Gastroesophageal sphincter (tissue), 4 donors: ENCODE measurements around the gene CEACAM16. TPM values are rescaled to one million over a fixed set of nuclear protein-coding genes. Genes with fewer than 3 reads are reported as not detected.

ENCODE experiments used
- ATAC-seq: fragments of 150-250 bp; one replicate; pipeline ENCODE4 v1.9.1; 2016; ENCODE audit warnings: mild to moderate bottlenecking, moderate library complexity
- H3K27ac ChIP-seq, 4 donors: fragments of 200-600 bp; sonication (generic) in 3 of 4; 1 replicate in 3 of 4; 2 replicates in 1 of 4; pipeline ENCODE4 v1.5.1; 2016 to 2019
- H3K27me3 ChIP-seq: fragments of 200-600 bp; sonication (generic); one replicate; pipeline ENCODE4 v1.5.1; 2019
- H3K36me3 ChIP-seq, 2 donors: fragments of 200-600 bp; sonication (generic); one replicate each; pipeline ENCODE4 v1.5.1; 2019; ENCODE audit warnings: control low read depth in 1 of 2
- H3K4me1 ChIP-seq, 3 donors: fragments of 200-600 bp; sonication (generic); 1 replicate in 2 of 3; 2 replicates in 1 of 3; pipeline ENCODE4 v1.5.1; 2016 to 2019; ENCODE audit warnings: control low read depth in 2 of 3
- H3K4me3 ChIP-seq, 2 donors: fragments of 200-600 bp; sonication (generic); one replicate each; pipeline ENCODE4 v1.5.1; 2019; ENCODE audit warnings: mild to moderate bottlenecking in 1 of 2, moderate library complexity in 1 of 2
- H3K9me3 ChIP-seq, 3 donors: fragments of 200-600 bp; sonication (generic); one replicate each; pipeline ENCODE4 v1.5.1; 2017 to 2019; ENCODE audit warnings: control low read depth in 2 of 3
- CTCF ChIP-seq, 4 experiments: fragments of 200-600 bp in 2 of 4; fragments of 450-650 bp in 2 of 4; sonication (generic) in 1 of 4; IDR thresholded peaks; one replicate each; pipeline ENCODE4 v1.5.1; 2017 to 2019; ENCODE audit warnings: antibody characterized with exemption in 4 of 4, mild to moderate bottlenecking in 2 of 4, moderate library complexity in 2 of 4
- EP300 ChIP-seq: sonication (generic); formaldehyde crosslinking; IDR thresholded peaks from one replicate; pipeline ENCODE4 v1.6.1; 2017; ENCODE audit warnings: antibody characterized with exemption, mild to moderate bottlenecking
- POLR2A ChIP-seq, 2 donors: fragments of 450-650 bp; IDR thresholded peaks; one replicate each; pipeline ENCODE4 v1.6.1; 2017; ENCODE audit warnings: antibody characterized with exemption in 2 of 2, mild to moderate bottlenecking in 2 of 2, moderate library complexity in 1 of 2
- POLR2AphosphoS5 ChIP-seq: sonication (generic); formaldehyde crosslinking; IDR thresholded peaks from one replicate; pipeline ENCODE4 v1.6.1; 2017; ENCODE audit warnings: antibody characterized with exemption
- WGBS, 2 donors: methylation state at CpG; one replicate each; pipeline ENCODE4 v1.1.5; 2018; ENCODE audit warnings: low coverage in 1 of 2; 5-methylcytosine and 5-hydroxymethylcytosine counted together
- total RNA-seq, 4 donors: library from RNA; depleted of rRNA; stranded (reverse); fragments of >200 nt; gene quantifications; one replicate each; pipeline ENCODE4 v1.1.0, GENCODE V29; 2016

The CEACAM16 gene
- total RNA-seq, 4 donors from 2014 or later = not detected

GRCh38 chr19:44657211-44657921 lies 41.6 kb upstream of the CEACAM16 start:
- WGBS, 2 donors = 10 to 46% methylated on average over 2 to 15 of the region's 25 CpGs
- peaks cover 0 to 97% of the 10 kb centered on the region in 2 donors for H3K36me3 ChIP-seq

GRCh38 chr19:44658069-44658733 lies 40.8 kb upstream of the CEACAM16 start:
- ATAC-seq = no peak
- Histone ChIP-seq H3K36me3 (peaks cover 0 to 97% of the 10 kb centered on the region in 2 donors), H3K9me3 (no peaks in the 10 kb centered on the region), H3K4me3 (no peak overlapping the region), H3K27me3 (no peaks in the 10 kb centered on the region), H3K27ac (no peak overlapping the region), H3K4me1 (peaks cover 0 to 11% (median 0%) of the 10 kb centered on the region in 3 donors)
- TF ChIP-seq POLR2AphosphoS5 (no peak), CTCF (IDR thresholded peaks at IDR 0.05) (no peak), EP300 (no peak), POLR2A (IDR thresholded peaks at IDR 0.05) (no peak)
- WGBS, 2 donors = 84 to 92% methylated on average over 2 to 3 of the region's 3 CpGs

More at GRCh38 chr19:44657211-44657921, 41.6 kb upstream of the CEACAM16 start:
- Histone ChIP-seq H3K4me3 (no peak overlapping the region), H3K9me3 (no peaks in the 10 kb centered on the region), H3K4me1 (peaks cover 0 to 11% (median 0%) of the 10 kb centered on the region in 3 donors), H3K27me3 (no peaks in the 10 kb centered on the region), H3K27ac (no peak overlapping the region)
- ATAC-seq = peak; percentile 29
- peak in 3 of 4 experiments; percentile 77 to 95 (median 78) for TF ChIP-seq CTCF (IDR thresholded peaks at IDR 0.05)
- TF ChIP-seq POLR2A (IDR thresholded peaks at IDR 0.05) = no peak
- no peak for TF ChIP-seq POLR2AphosphoS5

- Histone ChIP-seq H3K36me3 (peaks cover 0 to 83% of the 10 kb centered on the region in 2 donors), H3K4me1 (peaks cover 0 to 5% (median 0%) of the 10 kb centered on the region in 3 donors), H3K27ac (no peak overlapping the region), H3K27me3 (no peaks in the 10 kb centered on the region), H3K9me3 (no peaks in the 10 kb centered on the region), H3K4me3 (no peak overlapping the region)
- 100% methylated on average over 1 of the region's 4 CpGs; no CpG with 5 or more reads in 1 of the 2 donors for WGBS, 2 donors
- ATAC-seq = no peak
- TF ChIP-seq CTCF (IDR thresholded peaks at IDR 0.05) = no peak
- no peak for TF ChIP-seq EP300
- no peak for TF ChIP-seq POLR2A (IDR thresholded peaks at IDR 0.05)
- TF ChIP-seq POLR2AphosphoS5 = no peak
Observed at GRCh38 chr19:44660081-44660480, 38.9 kb upstream of the CEACAM16 start.

- 81 to 100% methylated on average over 1 to 2 of the region's 11 CpGs for WGBS, 2 donors
- ATAC-seq = no peak
- Histone ChIP-seq H3K27me3 (no peaks in the 10 kb centered on the region), H3K4me1 (peaks cover 0 to 5% (median 0%) of the 10 kb centered on the region in 3 donors), H3K27ac (no peak overlapping the region), H3K9me3 (no peaks in the 10 kb centered on the region), H3K36me3 (peaks cover 0 to 72% of the 10 kb centered on the region in 2 donors), H3K4me3 (no peak overlapping the region)
- TF ChIP-seq POLR2AphosphoS5 (no peak), POLR2A (IDR thresholded peaks at IDR 0.05) (no peak), CTCF (IDR thresholded peaks at IDR 0.05) (no peak), EP300 (no peak)
Observed at GRCh38 chr19:44661205-44661604, 37.7 kb upstream of the CEACAM16 start.
